Endodermal cell (in vitro differentiated cells): ENCODE measurements around the gene NIF3L1. TPM values are rescaled to one million over a fixed set of nuclear protein-coding genes. Genes with fewer than 3 reads are reported as not detected.

Experiments
- DNase-seq: peaks from one replicate; pipeline ENCODE4 v3.0.0-alpha.2; 2017
- H3K27ac ChIP-seq: 2 replicates; pipeline ENCODE4 v1.5.1; 2013; ENCODE audit warnings: mild to moderate bottlenecking, low read depth, low read length, moderate library complexity
- H3K27me3 ChIP-seq: 2 replicates; pipeline ENCODE4 v1.6.1; 2013; ENCODE audit warnings: mild to moderate bottlenecking, low read length, moderate library complexity; ENCODE audit not compliant: insufficient read depth, control insufficient read depth, poor library complexity, severe bottlenecking
- H3K36me3 ChIP-seq: 2 replicates; pipeline ENCODE4 v1.7.0; 2013; ENCODE audit warnings: mild to moderate bottlenecking, low read length, moderate library complexity; ENCODE audit not compliant: control insufficient read depth, insufficient read depth
- H3K4me1 ChIP-seq: one replicate; pipeline ENCODE4 v1.7.0; 2013; ENCODE audit warnings: low read length; ENCODE audit not compliant: control insufficient read depth, insufficient read depth
- H3K4me3 ChIP-seq: 2 replicates; pipeline ENCODE4 v1.5.1; 2013; ENCODE audit warnings: mild to moderate bottlenecking, low read length, moderate library complexity
- H3K9ac ChIP-seq: 2 replicates; pipeline ENCODE4 v1.6.1; 2013; ENCODE audit warnings: mild to moderate bottlenecking, low read length, moderate library complexity; ENCODE audit not compliant: poor library complexity, severe bottlenecking; ENCODE audit errors: extremely low read depth
- H3K9me3 ChIP-seq: 2 replicates; pipeline ENCODE4 v1.6.1; 2013; ENCODE audit warnings: mild to moderate bottlenecking, low read length, moderate library complexity; ENCODE audit not compliant: control insufficient read depth
- H3K27ac Mint-ChIP-seq: 2 replicates; pipeline ENCODE4 v1.8.0; 2020; ENCODE audit warnings: mixed read lengths
- H3K27me3 Mint-ChIP-seq: 2 replicates; pipeline ENCODE4 v1.8.0; 2021; ENCODE audit warnings: mild to moderate bottlenecking, mixed read lengths; ENCODE audit not compliant: insufficient read depth
- H3K36me3 Mint-ChIP-seq: 2 replicates; pipeline ENCODE4 v1.8.0; 2020; ENCODE audit warnings: low read depth, mixed read lengths
- H3K4me1 Mint-ChIP-seq: 2 replicates; pipeline ENCODE4 v1.8.0; 2020; ENCODE audit warnings: mixed read lengths
- H3K4me3 Mint-ChIP-seq: 2 replicates; pipeline ENCODE4 v1.8.0; 2020; ENCODE audit warnings: mild to moderate bottlenecking, moderate library complexity, mixed read lengths
- H3K9me3 Mint-ChIP-seq: 2 replicates; pipeline ENCODE4 v1.8.0; 2020; ENCODE audit warnings: mild to moderate bottlenecking, mixed read lengths
- CTCF ChIP-seq: fragments of 200-600 bp; sonication (generic); conservative IDR thresholded peaks from 2 replicates; pipeline ENCODE4 v1.5.0; 2021; ENCODE audit warnings: antibody characterized with exemption, mild to moderate bottlenecking
- WGBS, 2 experiments: methylation state at CpG; one replicate each; pipeline versions ENCODE4 v1.1.5 to v1.1.7; 2013; ENCODE audit warnings: missing lambda C conversion rate in 2 of 2, mixed read lengths in 1 of 2; ENCODE audit not compliant: insufficient coverage in 1 of 2, insufficient read length in 1 of 2; 5-methylcytosine and 5-hydroxymethylcytosine counted together
- total RNA-seq, 2 donors: library from RNA; stranded (reverse); fragmentation: NEBNext Ultra II Directional in 1 of 2; extraction: Animal tissue kit (Norgen Biotek cat#: 25700) in 1 of 2; gene quantifications; 2 replicates in 1 of 2; 3 replicates in 1 of 2; pipeline ENCODE4 v1.2.1, GENCODE V29; 2021

The NIF3L1 gene
- total RNA-seq, 2 donors from 2014 or later: 48.0 to 59.4 TPM

DNA sequence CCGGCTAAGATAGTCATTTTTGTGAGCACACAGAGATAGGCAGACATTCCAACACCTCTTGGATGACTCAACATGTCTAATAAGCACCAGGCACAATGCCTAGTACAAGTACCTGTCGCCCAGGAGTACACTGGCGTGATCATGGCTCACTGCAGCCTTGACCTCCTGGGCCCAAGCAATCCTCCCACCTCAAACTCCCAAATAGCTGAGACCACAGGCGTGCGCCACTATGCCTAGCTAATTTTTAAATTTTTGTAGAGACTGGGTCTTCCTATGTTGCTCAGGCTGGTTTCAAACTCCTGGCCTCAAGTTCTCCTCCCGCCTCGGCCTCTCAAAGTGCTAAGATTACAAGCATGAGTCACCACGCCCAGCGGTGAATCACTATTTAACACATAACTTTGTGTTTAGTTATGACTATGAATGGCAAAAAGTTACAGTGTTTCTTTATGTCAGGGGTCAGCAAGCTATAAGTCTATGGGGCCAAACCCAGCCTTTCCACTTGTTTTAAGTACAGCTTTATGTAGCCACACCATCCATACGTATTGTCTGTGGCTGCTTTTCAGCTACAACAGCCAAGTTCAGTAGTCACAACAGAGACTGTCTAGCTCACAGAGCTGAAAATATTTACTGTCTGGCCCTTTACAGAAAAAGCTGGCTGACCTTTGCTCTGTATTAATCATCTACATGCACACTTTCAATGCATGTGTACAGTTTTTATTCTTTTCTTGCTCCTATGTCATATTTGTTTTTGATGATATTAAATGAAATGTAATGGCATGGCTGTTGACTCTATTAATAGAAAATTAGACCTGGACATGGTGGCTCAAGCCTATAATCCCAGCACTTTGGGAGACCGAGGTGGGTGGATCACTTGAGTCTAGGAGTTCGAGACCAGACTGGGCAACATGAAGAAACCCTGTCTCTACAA lies 55.6 kb downstream of the NIF3L1 start:
- no peak for DNase-seq
- Histone ChIP-seq H3K4me3 (no peak overlapping the region), H3K9ac (no peak overlapping the region), H3K4me1 (no peaks in the 10 kb centered on the region), H3K27ac (no peak overlapping the region), H3K9me3 (no peaks in the 10 kb centered on the region), H3K36me3 (peaks cover 97% of the 10 kb centered on the region), H3K27me3 (no peaks in the 10 kb centered on the region)
- Mint-ChIP-seq H3K27ac (no peak overlapping the region), H3K4me3 (no peak overlapping the region), H3K9me3 (peaks cover 3% of the 10 kb centered on the region), H3K36me3 (peaks cover 65% of the 10 kb centered on the region), H3K4me1 (no peaks in the 10 kb centered on the region), H3K27me3 (peaks cover 2% of the 10 kb centered on the region)
- no peak for TF ChIP-seq CTCF
- WGBS, 2 experiments: 97 to 98% methylated on average over 7 to 12 of the region's 12 CpGs

DNA sequence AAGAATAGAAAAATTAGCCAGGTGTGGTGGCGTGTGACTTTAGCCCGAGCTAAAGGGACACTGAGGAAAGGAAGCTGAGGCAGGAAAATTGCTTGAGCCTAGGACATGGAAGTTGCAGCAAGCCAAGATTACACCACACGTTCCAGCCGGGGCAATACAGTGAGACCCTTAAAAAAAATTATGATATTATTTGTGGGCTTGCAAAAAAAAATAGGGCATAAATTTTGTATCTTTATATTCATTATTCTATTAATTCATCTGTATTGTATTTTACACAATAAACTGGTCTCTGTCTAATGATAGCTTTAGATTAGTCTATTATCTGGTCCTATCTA lies 56.2 kb downstream of the NIF3L1 start:
- H3K36me3 ChIP-seq: peaks cover 97% of the 10 kb centered on the region
- Mint-ChIP-seq H3K27me3 (peaks cover 2% of the 10 kb centered on the region), H3K36me3 (peaks cover 65% of the 10 kb centered on the region), H3K4me1 (no peaks in the 10 kb centered on the region), H3K4me3 (no peak overlapping the region), H3K9me3 (peaks cover 3% of the 10 kb centered on the region), H3K27ac (no peak overlapping the region)
- H3K4me3 ChIP-seq: no peak overlapping the region
- 92 to 98% methylated on average over 2 to 4 of the region's 4 CpGs for WGBS, 2 experiments
- H3K9me3 ChIP-seq: no peaks in the 10 kb centered on the region
- no peak for TF ChIP-seq CTCF
- no peak overlapping the region for H3K9ac ChIP-seq
- DNase-seq: no peak
- no peak overlapping the region for H3K27ac ChIP-seq
- no peaks in the 10 kb centered on the region for H3K4me1 ChIP-seq
- no peaks in the 10 kb centered on the region for H3K27me3 ChIP-seq

DNA sequence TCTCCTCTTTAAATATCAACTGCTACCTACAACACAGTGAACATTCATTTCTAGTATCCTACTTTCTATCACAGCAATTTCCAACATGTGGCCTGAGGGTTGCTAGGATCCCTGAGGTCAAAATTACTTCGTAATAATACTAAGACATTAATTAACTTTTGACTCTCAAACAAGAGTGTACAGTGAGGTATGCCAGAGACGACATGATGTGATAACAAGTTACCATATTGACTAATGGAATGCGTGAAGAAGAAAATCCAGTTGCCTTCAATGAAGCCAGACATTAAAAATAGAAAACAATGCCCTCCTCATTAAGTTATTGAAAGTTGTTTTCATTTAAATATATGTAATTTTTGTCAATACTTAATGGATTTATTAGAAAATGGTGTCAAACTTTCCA lies 61.2 kb downstream of the NIF3L1 start:
- H3K36me3 ChIP-seq: peaks cover 94% of the 10 kb centered on the region

More for the DNA sequence above, 61.2 kb downstream of the NIF3L1 start:
- Histone ChIP-seq H3K27ac (no peak overlapping the region), H3K9me3 (no peaks in the 10 kb centered on the region), H3K4me3 (no peak overlapping the region), H3K4me1 (no peaks in the 10 kb centered on the region), H3K9ac (no peak overlapping the region), H3K27me3 (no peaks in the 10 kb centered on the region)
- H3K4me1 Mint-ChIP-seq: no peaks in the 10 kb centered on the region
- no peak for TF ChIP-seq CTCF
- H3K27me3 Mint-ChIP-seq: no peaks in the 10 kb centered on the region
- H3K36me3 Mint-ChIP-seq: peaks cover 50% of the 10 kb centered on the region
- no peak overlapping the region for H3K27ac Mint-ChIP-seq
- no peak for DNase-seq
- 92 to 100% methylated on average over 3 of the region's 3 CpGs for WGBS, 2 experiments
- H3K9me3 Mint-ChIP-seq: no peaks in the 10 kb centered on the region
- no peak overlapping the region for H3K4me3 Mint-ChIP-seq

Other genes starting within 250 kb of the NIF3L1 start
- 100 to 1,000 TPM; 314 to 323 TPM for gene BZW1, start 77.5 kb upstream of the NIF3L1 start, total RNA-seq
- 10 to 100 TPM; 54.9 to 62.8 TPM for gene CLK1, start 24.7 kb upstream of the NIF3L1 start, total RNA-seq
- 10 to 100 TPM; 51.2 to 60.5 TPM for gene PPIL3, start 294 bp upstream of the NIF3L1 start, total RNA-seq
- gene ORC2, start 74.3 kb downstream of the NIF3L1 start, total RNA-seq: 100 to 1,000 TPM in 1 of 2 donors, 10 to 100 TPM in 1; 68.9 to 129 TPM
- gene HYCC2, start 182.3 kb downstream of the NIF3L1 start, total RNA-seq: 10 to 100 TPM; 18.8 to 47.6 TPM
- gene NDUFB3, start 182.6 kb downstream of the NIF3L1 start, total RNA-seq: 100 to 1,000 TPM in 1 of 2 donors, 10 to 100 TPM in 1; 82.3 to 163 TPM
- 100 to 1,000 TPM; 168 to 197 TPM for gene CFLAR, start 226.8 kb downstream of the NIF3L1 start, total RNA-seq